Stimulated activated CD4-positive, alpha-beta T cell treated with anti-CD3 and anti-CD28 coated beads, TNF-alpha, amount 100 ng/mL, for 1 hour (primary cell): ENCODE measurements around the gene AKT2.
"Not testable (repeated sequence)": the region's sequence is repeated elsewhere in the genome, so short reads cannot be mapped to it uniquely, and the experiment has no call there.

Source experiments
- DNase-seq, 3 donors: peaks; one replicate each; pipeline ENCODE4 v3.0.0-alpha.2; 2020; ENCODE audit warnings: low read depth in 3 of 3, low spot score in 1 of 3

The AKT2 gene

DNA sequence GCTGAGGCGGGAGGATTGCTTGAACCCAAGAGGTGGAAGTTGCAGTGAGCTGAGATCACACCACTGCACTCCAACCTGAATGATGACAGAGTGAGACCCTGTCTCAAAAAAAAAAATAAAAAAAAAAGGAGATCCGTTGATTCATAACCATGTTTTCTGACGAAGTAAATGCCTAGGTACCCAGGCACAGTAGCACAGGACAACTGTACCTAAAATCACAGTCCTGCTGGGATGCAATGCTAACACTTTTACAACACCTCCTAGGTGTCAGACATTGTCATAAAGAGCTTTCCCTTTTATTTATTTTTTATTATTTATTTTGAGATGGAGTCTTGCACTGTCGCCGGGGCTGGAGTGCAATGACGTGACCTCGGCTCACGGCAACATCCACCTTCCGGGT, 64.5 kb downstream of the AKT2 start:
- DNase-seq, result no peak

- DNase-seq, result no peak
These were observed 65.3 kb downstream of the AKT2 start for GRCh38 chr19:40219721-40220276.

GRCh38 chr19:40219029-40219428, 66.1 kb downstream of the AKT2 start:
- not testable (repeated sequence) for DNase-seq

GRCh38 chr19:40217934-40218890, 66.9 kb downstream of the AKT2 start, which contains the start of gene TTC9B:
TSS of gene TTC9B (minus strand) at chr19:40218384. CDS start at chr19:40218381, 3 bp downstream.
- peak in 1 of 3 donors; percentile 38 for DNase-seq

DNA sequence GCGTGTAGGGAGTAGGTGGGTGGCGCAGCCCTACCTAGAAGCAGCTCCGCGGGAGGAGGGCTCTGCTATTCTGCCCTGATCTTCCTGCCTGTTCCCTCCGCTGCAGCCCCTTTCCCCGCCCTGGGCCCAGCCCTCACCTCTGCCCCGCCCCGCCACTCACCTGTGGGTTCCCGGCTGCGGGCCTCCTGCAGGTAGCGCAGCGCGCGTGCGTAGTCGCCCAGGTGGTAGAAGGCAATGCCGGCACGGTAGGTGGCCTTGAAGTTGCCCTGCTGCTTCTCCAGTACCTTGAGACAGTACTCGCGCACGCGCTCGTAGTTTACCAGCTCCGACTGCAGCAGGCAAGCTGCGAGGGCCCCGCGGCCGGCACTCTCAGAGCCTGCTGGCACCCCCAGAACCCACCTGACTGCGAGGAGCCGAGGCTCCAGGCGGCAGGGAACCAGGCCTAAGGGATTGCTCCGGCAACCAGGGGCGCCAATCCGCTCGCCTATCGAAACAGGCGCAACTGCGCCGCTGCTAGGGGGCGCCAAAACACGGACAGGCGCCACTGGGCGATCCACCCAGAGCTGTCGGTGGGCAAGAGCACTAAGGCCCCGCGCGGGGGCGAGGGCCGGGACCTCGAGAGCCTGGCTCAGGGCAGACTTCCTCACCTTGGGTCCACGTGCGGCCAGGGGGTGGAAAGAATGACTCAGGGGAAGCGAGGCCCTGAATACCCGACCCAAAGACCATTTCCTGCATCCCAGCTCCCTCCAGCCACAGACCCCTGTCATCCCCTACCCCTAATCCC, 67.9 kb downstream of the AKT2 start:
- no peak for DNase-seq

- no peak for DNase-seq
These were observed 68.4 kb downstream of the AKT2 start for GRCh38 chr19:40216777-40217026.

DNA sequence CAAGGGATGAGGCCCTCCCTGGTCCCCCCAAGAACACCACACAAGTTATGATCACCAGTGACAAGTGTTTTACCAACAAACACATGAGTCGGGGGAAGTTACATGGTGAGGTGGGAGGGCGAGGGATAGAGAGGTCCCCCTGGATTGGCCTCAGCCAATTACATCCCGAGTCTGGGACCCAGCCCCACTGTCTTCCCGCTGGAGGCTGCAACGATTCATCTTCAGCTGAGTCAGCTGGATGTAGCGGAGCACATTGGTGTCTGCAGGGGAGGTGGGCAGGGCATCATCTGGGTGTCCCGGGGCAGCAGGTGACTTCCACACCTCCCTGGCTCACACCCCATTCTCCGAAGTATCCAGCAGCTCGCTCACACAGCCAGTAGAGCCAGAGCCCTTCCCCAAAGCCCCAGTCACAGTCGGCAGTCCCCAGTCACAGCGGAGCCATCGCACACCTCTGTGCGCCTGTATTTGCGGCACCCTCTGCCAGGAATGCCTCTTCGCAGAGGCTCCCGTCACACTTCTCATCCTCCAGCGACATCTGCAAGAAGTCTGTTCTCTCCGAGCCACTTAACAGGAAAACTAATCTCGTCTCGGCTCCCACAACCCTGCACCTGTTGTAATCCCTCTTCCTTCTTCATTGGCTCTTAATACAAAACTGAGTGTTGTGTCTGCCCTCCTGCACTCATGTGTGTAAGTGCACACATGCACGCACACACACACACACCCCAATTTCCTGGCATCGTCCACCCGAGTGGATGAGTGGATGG, 69.0 kb downstream of the AKT2 start:
- DNase-seq, result no peak

DNA sequence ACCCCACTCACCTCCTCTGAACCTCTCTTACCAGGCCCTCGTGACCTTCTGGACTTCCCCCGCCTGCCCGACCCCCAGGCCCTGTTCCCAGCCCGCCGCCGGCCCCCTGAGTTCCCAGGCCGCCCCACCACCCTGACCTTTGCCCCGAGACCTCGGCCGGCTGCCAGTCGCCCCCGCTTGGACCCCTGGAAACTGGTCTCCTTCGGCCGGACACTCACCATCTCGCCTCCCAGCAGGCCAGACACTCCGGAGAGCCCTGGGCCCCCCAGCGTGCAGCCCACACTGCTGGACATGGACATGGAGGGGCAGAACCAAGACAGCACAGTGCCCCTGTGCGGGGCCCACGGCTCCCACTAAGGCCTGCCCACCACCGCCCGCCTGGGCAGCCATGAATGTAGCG, 70.2 kb downstream of the AKT2 start:
- DNase-seq, result no peak

DNA sequence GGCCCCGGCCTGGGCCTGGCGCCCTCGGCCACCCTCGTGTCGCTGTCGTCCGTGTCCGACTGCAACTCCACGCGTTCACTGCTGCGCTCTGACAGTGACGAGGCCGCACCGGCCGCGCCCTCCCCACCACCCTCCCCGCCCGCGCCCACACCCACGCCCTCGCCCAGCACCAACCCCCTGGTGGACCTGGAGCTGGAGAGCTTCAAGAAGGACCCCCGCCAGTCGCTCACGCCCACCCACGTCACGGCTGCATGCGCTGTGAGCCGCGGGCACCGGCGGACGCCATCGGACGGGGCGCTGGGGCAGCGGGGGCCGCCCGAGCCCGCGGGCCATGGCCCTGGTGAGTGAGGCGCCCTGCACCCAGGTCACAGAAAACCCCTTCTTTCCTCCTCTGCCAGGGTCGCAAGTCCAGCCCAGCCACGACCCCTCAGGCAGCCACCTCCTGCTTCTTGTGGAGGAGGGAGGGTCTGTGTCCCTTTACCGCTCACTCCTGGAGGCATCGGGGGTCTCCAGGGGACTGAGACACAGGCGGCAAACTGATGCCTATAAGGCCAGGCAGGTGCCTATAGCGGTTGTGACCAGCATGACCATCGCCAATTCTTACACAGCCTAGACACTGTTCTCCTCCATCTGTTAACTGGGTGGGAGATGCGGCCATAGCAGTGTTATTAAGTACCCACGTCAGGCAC, 71.1 kb downstream of the AKT2 start:
- no peak for DNase-seq

DNA sequence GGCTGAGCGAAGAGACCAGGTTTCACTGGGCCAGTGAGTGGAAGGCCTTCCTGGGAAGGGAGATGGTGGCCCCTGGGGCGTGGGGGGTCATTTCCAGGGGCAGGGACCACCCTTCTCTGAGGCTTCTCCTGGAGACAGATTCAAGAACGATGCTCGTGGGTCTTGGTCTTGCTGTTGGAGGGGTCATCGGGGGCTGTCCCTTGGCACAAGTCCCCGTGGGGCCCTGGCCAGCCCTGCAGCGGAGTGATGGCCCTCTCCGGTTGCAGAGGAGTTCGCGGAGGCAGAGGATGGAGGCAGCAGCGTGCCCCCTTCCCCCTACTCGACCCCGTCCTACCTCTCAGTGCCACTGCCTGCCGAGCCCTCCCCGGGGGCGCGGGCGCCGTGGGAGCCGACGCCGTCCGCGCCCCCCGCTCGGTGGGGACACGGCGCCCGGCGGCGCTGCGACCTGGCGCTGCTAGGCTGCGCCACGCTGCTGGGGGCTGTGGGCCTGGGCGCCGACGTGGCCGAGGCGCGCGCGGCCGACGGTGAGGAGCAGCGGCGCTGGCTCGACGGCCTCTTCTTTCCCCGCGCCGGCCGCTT, 71.8 kb downstream of the AKT2 start:
- DNase-seq, result no peak

DNA sequence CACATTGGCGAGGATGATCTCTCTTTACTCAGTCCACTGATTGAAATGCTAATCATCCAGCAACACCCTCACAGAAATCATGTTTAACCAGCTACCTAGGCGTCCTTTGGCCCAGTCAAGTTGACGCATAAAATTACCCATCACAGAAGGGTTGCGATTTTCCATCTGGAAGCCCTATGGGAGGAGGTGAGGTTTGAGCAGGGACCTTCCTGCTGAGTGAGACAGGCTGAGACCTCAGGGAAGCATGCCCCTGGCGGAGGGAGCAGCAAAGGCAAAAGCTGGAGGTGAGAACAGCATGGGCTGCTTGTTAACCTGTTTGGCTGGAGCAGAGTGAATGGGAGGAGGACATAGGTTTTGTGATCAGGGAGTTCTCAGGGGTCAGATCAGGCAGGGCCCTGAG, 74.3 kb downstream of the AKT2 start:
- DNase-seq, result no peak

GRCh38 chr19:40208602-40209001, 76.5 kb downstream of the AKT2 start:
- DNase-seq, result no peak

- DNase-seq, result no peak
These were observed 79.4 kb downstream of the AKT2 start for GRCh38 chr19:40205760-40206159.

DNA sequence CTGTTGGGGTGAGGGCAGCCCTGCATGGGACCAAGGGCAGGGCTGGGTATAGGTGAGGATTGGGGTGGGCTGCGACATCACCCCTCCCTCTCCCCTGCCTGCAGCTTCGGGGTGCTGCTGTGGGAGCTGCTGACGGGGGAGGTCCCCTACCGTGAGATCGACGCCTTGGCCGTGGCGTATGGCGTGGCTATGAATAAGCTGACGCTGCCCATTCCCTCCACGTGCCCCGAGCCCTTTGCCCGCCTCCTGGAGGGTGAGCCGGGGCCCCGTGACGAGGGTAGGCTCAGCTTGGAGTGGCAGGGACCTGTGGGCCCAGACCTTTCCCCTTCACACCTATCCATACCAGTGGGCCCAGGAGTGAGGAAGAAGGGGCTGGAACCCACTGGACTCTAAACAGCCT, 80.8 kb downstream of the AKT2 start:
- DNase-seq, result no peak

DNA sequence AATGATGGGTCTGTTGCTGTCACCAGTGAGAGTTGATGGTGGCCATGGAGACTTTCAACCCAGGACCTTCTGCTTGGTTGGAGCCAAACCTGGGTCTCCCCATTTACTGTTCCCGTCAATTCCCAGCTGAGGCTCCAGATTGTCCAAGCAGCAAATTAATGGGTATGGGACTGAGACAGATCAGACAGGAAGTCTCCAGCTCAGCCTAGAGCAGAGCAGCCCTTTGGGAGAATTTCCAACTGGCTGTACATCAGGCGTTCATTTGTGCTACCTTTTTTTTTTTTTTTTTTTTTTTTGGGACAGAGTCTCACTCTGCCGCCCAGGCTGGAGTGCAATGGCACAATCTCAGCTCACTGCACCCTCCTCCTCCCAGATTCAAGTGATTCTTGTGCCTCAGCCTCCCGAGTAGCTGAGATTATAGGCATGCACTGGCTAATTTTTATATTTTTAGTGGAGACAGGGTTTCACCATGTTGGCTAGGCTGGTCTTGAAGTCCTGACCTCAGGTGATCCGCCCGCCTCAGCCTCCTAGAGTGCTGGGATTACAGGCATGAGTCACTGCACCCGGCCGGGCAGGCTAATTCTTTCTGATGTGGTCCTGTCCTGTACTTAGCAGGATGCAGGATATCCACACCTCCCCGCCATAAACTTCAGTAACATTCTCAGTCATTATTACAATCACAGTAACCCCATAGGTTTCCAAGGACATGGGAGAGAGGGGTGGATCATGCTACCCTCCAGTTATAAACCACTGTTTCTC, 84.6 kb downstream of the AKT2 start:
- DNase-seq, result no peak

- DNase-seq, result no peak
These were observed 86.7 kb downstream of the AKT2 start for GRCh38 chr19:40198272-40198990.

DNA sequence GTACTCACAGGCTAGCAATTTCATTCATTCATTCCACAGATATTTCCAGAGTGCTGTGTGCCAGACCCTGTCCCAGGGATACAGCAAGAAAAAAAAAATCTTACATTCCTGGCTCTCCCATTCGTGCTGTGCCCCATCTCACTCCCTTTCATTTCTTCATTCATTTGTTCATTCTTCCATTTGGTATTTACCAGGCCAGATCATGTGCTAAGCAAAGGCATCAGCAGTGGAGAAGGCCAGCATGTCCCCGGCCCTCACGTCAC, 91.6 kb downstream of the AKT2 start:
- DNase-seq, result no peak

GRCh38 chr19:40192758-40193586, 92.2 kb downstream of the AKT2 start:
- DNase-seq, result no peak
